HG02885 (cell line): ENCODE measurements around the gene PDHB.
"Not testable (repeated sequence)": the region's sequence is repeated elsewhere in the genome, so short reads cannot be mapped to it uniquely, and the experiment has no call there.

Experiments
- ATAC-seq: cut with Tn5 transposase; IDR thresholded peaks from one replicate; pipeline ENCODE4 v1.9.1; 2021; ENCODE audit warnings: mild to moderate bottlenecking; ENCODE audit not compliant: unreplicated experiment, poor library complexity

Gene PDHB

GRCh38 chr3:58441514-58442450 is 8.2 kb upstream of the PDHB start:
- no peak for ATAC-seq

GRCh38 chr3:58440996-58441355 is 7.3 kb upstream of the PDHB start:
- not testable (repeated sequence) for ATAC-seq

- ATAC-seq, result not testable (repeated sequence)
Observed at GRCh38 chr3:58437276-58437675, 3.6 kb upstream of the PDHB start.

- ATAC-seq, result no peak
Observed at GRCh38 chr3:58434990-58435389, 1.4 kb upstream of the PDHB start.

DNA sequence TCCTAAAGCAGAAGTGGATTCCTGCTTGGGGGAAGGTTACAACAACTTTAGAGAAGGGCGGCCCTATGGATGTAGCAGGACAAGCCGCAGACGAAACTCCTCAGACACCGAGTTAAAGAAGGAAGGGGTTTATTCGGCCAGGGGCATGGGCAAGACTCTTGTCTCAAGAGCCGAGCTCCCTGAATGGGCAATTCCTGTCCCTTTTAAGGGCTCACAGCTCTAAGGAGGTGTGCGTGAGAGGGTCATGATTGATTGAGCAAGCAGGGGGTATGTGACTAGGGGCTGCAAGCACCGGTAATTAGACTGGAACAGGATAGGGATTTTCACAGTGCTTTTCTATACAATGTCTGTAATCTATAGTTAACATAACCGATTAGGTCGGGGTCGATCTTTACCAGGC is 879 bp upstream of the PDHB start:
- no peak for ATAC-seq

DNA sequence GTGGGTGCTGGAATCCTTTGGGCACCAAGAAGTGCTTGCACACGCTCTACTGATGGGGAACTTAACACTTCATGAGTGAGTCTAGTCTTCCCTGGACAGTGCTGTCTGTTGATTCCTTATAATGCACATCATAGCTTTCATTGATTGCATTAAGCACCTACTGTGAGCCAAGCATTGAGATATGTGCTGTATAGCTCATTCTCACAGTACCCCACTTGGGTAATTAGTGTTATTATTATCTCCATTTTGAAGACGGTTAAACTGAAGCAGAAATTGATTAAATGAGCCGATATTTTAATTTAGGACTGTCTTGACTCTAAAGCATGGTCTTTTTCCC is 504 bp upstream of the PDHB start:
- ATAC-seq, result no peak

DNA sequence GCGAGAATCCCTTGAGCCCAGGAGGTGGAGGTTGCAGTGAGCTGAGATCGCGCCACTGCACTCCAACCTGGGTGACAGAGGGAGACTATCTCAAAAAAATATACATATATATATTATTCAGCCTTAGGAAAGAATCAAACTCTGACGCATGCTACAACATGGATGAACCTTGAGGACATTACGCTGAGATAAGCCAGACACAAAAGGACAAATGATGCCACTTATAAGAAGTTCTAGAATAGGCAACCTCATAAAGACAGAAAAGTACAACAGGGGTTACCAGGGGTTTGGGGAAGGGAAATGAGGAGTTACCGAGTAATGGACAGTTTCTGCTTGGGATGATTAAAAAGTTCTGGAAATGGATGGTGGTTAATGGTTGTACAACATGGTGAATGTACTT is 727 bp downstream of the PDHB start:
- no peak for ATAC-seq

- ATAC-seq, result peak; percentile 51
Observed at GRCh38 chr3:58429657-58430056, 4.0 kb downstream of the PDHB start.

DNA sequence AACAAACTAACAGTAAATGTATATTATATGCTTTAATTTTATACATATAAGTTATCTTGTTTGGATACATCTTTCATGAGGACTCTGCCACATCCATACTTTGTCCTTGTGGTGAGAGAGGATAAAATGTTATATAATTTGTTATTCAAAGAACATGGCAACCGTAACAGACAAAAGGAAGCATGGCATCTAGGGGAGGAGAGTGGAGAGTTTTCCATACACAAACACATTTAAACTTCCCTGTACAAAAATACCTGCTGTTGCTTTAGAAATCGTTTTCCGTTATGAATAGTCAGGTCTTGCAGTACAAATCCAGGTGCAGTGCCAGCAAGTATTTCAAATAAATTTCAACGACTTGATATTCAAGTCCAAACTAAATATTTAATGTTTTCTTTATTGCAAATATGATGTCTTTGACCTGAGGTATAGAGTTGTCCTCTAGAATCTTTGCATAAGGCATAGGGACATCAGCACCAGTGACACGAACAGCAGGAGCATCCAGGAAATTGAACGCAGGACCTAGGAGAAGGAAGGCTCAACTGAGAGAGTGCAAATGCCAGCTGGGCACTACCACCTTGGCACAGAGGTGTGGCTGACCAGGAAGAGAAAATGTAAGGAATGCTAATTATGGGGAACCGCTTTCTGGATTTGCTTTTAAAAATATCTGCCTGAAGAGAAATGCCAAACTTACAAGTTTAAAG is 5.8 kb downstream of the PDHB start:
- ATAC-seq, result no peak

- ATAC-seq, result no peak
Observed at GRCh38 chr3:58425782-58426181, 7.8 kb downstream of the PDHB start.

GRCh38 chr3:58424613-58425012 is 9.0 kb downstream of the PDHB start:
- no peak for ATAC-seq

GRCh38 chr3:58422756-58423325 is 10.8 kb downstream of the PDHB start:
- no peak for ATAC-seq

DNA sequence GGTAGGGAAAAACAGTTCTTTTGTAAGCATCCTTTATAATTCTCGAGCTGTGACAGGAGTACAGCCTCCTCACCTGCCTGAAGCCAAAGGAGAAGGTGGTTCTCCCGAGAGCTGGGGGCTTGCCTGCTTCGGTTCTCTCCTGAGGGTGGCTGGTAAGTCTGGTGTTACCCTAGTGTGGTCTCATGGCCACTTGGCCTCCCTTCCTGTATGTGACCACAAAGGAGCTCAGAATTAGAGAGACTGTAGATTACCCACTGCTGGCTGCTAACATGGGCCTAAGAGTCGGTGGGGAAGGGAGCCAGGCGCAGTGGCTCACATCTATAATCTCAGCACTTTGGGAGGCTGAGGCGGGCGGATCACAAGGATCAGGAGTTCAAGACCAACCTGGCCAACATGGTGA is 12.6 kb downstream of the PDHB start:
- peak; percentile 53 for ATAC-seq

- ATAC-seq, result peak; percentile 76
Observed at GRCh38 chr3:58419780-58420507, 13.7 kb downstream of the PDHB start.

DNA sequence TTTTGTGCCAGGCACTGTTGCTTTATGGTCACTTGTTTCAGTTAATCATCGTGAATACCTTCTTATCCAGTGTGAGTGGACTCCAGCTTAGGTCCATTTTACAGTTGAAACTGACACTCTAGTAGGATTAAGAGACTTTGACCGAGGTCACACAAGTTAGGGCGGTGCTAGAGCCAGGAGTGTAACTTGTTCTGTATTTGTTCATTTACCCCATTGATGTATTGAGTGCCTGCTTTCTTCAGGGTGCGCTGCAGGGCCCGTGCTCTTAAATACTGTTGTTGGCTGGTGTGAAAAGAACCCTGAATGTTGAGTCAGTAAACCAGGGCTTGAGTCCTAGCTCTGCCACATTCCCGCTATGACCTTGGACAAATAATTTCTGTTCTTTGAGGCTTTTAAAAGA is 15.4 kb downstream of the PDHB start:
- ATAC-seq, result no peak

DNA sequence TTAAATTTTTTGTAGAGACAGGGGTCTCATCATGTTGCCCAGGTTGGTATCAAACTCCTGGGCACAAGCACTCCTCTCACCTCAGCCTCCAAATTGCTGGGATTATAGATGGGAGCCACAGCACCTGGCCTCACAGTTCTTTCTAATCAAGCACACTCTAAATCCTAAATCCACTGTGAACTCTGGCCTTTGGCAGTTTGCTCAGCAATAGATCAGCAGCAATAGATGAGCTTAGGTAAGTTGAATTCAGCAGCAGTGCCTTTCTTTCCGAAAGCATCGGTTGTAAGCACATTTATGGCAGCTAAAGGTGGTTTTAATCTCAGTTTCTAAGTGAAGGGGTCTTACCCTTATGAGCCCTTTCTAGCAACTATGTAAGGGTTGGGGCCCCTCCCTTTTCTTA is 16.6 kb downstream of the PDHB start:
- no peak for ATAC-seq

DNA sequence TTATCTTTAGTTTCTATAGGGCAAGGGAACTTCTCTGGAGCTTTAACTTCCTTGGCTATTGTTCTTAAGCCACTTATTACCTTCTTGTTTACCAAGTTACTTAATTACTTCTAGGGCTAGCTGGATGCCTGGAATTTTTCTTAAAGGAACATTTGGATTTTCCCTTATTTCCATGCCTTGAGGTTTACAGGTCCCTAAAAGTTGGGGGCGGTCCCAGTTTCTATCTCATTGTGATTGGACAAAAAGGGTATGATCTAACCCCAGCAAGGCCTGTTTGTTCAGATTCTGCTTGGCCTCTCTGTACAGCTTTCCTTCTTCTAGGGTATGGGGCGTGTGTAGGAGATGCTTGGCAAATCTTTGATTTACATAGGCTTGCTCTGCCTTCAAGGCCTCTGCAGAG is 17.4 kb downstream of the PDHB start:
- no peak for ATAC-seq

DNA sequence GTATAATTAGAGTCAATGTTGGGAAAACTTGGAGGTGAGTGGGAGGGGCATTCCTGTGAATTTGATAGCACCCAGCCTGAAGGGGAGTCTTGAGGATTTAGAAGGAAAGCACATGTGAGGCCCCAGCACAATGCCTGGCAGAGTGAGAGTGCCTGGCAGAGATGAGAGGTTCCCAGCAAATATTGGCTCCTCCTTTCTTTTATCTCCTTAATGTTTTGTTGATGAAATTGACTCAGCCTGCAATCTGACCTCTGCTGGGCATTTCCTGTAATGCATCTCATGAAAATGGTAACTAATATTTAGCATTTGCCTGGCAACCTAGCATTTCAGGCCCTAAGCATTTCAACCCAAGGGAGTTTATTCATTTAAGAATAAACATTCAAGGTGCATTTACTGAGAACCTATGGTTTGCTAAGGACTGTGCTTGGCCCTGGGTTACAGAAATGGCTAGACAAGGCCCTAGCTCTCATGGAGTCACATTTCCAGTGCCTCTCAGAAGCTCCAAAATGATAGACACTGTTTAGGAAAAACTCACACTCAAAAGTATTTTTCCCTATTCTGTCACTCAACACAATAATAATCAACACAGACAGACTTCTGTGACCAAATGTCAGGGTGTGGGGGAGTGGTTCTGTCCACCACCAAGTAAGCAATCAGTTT is 19.0 kb downstream of the PDHB start:
- ATAC-seq, result peak; percentile 42

- no peak for ATAC-seq
Observed at GRCh38 chr3:58411851-58412830, 21.5 kb downstream of the PDHB start.
